HepG2 (cell line): ENCODE measurements around the gene DMXL2. TPM values are rescaled to one million over a fixed set of nuclear protein-coding genes. Genes with fewer than 3 reads are reported as not detected.

Experiments used
- NFKB2 ChIP-seq: sonication (generic); formaldehyde crosslinking; IDR thresholded peaks from 2 replicates; pipeline ENCODE4 v1.4.0; 2020; ENCODE audit warnings: missing genetic modification reagents, borderline replicate concordance
- REL ChIP-seq: sonication (generic); formaldehyde crosslinking; conservative IDR thresholded peaks from 2 replicates; pipeline ENCODE4 v1.8.0; 2022; ENCODE audit warnings: mild to moderate bottlenecking, missing genetic modification reagents, moderate library complexity
- TP53 ChIP-seq: sonication (generic); formaldehyde crosslinking; conservative IDR thresholded peaks from 2 replicates; pipeline ENCODE4 v1.4.0; 2020; ENCODE audit warnings: missing genetic modification reagents
- ZNF33A ChIP-seq: sonication (generic); formaldehyde crosslinking; IDR thresholded peaks from 2 replicates; pipeline ENCODE4 v1.5.1; 2020; ENCODE audit warnings: missing genetic modification reagents, mild to moderate bottlenecking, moderate library complexity, borderline replicate concordance
- ZNF644 ChIP-seq: IDR thresholded peaks from 2 replicates; pipeline ENCODE4 v1.6.1; 2016; ENCODE audit warnings: low read depth
- ZSCAN12 ChIP-seq: sonication (generic); formaldehyde crosslinking; IDR thresholded peaks from 2 replicates; pipeline ENCODE4 v1.9.0; 2021; ENCODE audit warnings: mild to moderate bottlenecking, missing genetic modification reagents
- polyA plus RNA-seq, 8 experiments: library from polyadenylated mRNA; depleted of rRNA in 3 of 8; stranded (reverse) in 7 of 8; unstranded in 1 of 8; fragments of >200 nt; fragmentation: Illumina TruSeq in 4 of 8; extraction: Trizol in 4 of 8; gene quantifications; 2 replicates each; pipeline versions ENCODE4 v1.2.1 to v1.2.3, GENCODE V29; 2011 to 2016; ENCODE audit warnings: low read depth in 4 of 8, missing spikeins in 1 of 8, mixed read lengths in 1 of 8; ENCODE audit not compliant: insufficient read depth in 1 of 8
- total RNA-seq, 5 experiments: library from RNA; depleted of rRNA; stranded (reverse); fragments of >200 nt; fragmentation: Illumina TruSeq; extraction: Trizol; gene quantifications; 2 replicates each; pipeline ENCODE4 v1.2.3, GENCODE V29; 2016; ENCODE audit warnings: low read depth in 1 of 5
- TF ChIP-seq, protein P1 (sequence below): sonication (generic); formaldehyde crosslinking; conservative IDR thresholded peaks from 2 replicates; pipeline ENCODE4 v1.8.0; 2022; ENCODE audit warnings: mild to moderate bottlenecking, moderate library complexity, missing genetic modification reagents
- TF ChIP-seq, protein P2 (sequence below): sonication (generic); formaldehyde crosslinking; IDR thresholded peaks from 2 replicates; pipeline ENCODE4 v1.4.0; 2020; ENCODE audit warnings: missing genetic modification reagents, borderline replicate concordance
- TF ChIP-seq, protein P3 (sequence below): sonication (generic); formaldehyde crosslinking; IDR thresholded peaks from 2 replicates; pipeline ENCODE4 v1.5.1; 2020; ENCODE audit warnings: mild to moderate bottlenecking, missing genetic modification reagents, borderline replicate concordance
- TF ChIP-seq, protein P4 (sequence below): sonication (generic); formaldehyde crosslinking; IDR thresholded peaks from 2 replicates; pipeline ENCODE4 v1.4.0; 2020; ENCODE audit warnings: missing genetic modification reagents
- TF ChIP-seq, protein P5 (sequence below): sonication (generic); formaldehyde crosslinking; IDR thresholded peaks from 2 replicates; pipeline ENCODE4 v1.4.0; 2020; ENCODE audit warnings: missing genetic modification reagents, borderline replicate concordance

DMXL2 gene
- total and polyA plus RNA-seq, 2 of the 13 experiments (the other 11 are each of a cell fraction or from before 2014, with no cell fraction given): 11.6 to 15.3 TPM

DNA sequence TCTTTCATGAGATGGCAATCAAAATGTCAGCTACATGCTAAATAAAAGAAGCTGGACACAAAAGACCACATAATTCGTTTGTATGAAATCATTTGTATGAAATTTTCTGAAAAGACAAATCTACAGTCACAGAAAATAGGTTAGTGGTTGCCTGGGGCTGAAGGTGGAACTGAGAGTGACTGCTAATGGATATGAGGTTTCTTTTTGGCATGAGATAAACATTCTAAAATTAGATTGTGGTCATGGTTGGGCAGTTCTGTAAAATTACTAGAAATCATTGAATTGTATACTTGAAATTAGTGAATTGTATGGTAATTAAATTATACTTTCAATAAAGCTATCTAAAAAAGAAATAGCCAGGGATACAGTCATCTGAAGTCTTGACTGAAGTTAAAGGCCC is 2.7 kb upstream of the DMXL2 start (continued):
- TF ChIP-seq, protein P1, sequence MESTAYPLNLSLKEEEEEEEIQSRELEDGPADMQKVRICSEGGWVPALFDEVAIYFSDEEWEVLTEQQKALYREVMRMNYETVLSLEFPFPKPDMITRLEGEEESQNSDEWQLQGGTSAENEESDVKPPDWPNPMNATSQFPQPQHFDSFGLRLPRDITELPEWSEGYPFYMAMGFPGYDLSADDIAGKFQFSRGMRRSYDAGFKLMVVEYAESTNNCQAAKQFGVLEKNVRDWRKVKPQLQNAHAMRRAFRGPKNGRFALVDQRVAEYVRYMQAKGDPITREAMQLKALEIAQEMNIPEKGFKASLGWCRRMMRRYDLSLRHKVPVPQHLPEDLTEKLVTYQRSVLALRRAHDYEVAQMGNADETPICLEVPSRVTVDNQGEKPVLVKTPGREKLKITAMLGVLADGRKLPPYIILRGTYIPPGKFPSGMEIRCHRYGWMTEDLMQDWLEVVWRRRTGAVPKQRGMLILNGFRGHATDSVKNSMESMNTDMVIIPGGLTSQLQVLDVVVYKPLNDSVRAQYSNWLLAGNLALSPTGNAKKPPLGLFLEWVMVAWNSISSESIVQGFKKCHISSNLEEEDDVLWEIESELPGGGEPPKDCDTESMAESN (CRISPR knock-in tag): no peak
- TF ChIP-seq, protein P2, sequence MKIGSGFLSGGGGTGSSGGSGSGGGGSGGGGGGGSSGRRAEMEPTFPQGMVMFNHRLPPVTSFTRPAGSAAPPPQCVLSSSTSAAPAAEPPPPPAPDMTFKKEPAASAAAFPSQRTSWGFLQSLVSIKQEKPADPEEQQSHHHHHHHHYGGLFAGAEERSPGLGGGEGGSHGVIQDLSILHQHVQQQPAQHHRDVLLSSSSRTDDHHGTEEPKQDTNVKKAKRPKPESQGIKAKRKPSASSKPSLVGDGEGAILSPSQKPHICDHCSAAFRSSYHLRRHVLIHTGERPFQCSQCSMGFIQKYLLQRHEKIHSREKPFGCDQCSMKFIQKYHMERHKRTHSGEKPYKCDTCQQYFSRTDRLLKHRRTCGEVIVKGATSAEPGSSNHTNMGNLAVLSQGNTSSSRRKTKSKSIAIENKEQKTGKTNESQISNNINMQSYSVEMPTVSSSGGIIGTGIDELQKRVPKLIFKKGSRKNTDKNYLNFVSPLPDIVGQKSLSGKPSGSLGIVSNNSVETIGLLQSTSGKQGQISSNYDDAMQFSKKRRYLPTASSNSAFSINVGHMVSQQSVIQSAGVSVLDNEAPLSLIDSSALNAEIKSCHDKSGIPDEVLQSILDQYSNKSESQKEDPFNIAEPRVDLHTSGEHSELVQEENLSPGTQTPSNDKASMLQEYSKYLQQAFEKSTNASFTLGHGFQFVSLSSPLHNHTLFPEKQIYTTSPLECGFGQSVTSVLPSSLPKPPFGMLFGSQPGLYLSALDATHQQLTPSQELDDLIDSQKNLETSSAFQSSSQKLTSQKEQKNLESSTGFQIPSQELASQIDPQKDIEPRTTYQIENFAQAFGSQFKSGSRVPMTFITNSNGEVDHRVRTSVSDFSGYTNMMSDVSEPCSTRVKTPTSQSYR (CRISPR knock-in tag): no peak
- TF ChIP-seq, protein P3, sequence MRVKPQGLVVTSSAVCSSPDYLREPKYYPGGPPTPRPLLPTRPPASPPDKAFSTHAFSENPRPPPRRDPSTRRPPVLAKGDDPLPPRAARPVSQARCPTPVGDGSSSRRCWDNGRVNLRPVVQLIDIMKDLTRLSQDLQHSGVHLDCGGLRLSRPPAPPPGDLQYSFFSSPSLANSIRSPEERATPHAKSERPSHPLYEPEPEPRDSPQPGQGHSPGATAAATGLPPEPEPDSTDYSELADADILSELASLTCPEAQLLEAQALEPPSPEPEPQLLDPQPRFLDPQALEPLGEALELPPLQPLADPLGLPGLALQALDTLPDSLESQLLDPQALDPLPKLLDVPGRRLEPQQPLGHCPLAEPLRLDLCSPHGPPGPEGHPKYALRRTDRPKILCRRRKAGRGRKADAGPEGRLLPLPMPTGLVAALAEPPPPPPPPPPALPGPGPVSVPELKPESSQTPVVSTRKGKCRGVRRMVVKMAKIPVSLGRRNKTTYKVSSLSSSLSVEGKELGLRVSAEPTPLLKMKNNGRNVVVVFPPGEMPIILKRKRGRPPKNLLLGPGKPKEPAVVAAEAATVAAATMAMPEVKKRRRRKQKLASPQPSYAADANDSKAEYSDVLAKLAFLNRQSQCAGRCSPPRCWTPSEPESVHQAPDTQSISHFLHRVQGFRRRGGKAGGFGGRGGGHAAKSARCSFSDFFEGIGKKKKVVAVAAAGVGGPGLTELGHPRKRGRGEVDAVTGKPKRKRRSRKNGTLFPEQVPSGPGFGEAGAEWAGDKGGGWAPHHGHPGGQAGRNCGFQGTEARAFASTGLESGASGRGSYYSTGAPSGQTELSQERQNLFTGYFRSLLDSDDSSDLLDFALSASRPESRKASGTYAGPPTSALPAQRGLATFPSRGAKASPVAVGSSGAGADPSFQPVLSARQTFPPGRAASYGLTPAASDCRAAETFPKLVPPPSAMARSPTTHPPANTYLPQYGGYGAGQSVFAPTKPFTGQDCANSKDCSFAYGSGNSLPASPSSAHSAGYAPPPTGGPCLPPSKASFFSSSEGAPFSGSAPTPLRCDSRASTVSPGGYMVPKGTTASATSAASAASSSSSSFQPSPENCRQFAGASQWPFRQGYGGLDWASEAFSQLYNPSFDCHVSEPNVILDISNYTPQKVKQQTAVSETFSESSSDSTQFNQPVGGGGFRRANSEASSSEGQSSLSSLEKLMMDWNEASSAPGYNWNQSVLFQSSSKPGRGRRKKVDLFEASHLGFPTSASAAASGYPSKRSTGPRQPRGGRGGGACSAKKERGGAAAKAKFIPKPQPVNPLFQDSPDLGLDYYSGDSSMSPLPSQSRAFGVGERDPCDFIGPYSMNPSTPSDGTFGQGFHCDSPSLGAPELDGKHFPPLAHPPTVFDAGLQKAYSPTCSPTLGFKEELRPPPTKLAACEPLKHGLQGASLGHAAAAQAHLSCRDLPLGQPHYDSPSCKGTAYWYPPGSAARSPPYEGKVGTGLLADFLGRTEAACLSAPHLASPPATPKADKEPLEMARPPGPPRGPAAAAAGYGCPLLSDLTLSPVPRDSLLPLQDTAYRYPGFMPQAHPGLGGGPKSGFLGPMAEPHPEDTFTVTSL: no peak
- TF ChIP-seq ZNF644 (no peak), ZNF33A (CRISPR knock-in tag) (no peak), ZSCAN12 (CRISPR knock-in tag) (no peak), REL (CRISPR knock-in tag) (no peak), TP53 (no peak), NFKB2 (CRISPR knock-in tag) (no peak)
- TF ChIP-seq, protein P4, sequence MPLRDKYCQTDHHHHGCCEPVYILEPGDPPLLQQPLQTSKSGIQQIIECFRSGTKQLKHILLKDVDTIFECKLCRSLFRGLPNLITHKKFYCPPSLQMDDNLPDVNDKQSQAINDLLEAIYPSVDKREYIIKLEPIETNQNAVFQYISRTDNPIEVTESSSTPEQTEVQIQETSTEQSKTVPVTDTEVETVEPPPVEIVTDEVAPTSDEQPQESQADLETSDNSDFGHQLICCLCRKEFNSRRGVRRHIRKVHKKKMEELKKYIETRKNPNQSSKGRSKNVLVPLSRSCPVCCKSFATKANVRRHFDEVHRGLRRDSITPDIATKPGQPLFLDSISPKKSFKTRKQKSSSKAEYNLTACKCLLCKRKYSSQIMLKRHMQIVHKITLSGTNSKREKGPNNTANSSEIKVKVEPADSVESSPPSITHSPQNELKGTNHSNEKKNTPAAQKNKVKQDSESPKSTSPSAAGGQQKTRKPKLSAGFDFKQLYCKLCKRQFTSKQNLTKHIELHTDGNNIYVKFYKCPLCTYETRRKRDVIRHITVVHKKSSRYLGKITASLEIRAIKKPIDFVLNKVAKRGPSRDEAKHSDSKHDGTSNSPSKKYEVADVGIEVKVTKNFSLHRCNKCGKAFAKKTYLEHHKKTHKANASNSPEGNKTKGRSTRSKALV (CRISPR knock-in tag): no peak
- TF ChIP-seq, protein P5, sequence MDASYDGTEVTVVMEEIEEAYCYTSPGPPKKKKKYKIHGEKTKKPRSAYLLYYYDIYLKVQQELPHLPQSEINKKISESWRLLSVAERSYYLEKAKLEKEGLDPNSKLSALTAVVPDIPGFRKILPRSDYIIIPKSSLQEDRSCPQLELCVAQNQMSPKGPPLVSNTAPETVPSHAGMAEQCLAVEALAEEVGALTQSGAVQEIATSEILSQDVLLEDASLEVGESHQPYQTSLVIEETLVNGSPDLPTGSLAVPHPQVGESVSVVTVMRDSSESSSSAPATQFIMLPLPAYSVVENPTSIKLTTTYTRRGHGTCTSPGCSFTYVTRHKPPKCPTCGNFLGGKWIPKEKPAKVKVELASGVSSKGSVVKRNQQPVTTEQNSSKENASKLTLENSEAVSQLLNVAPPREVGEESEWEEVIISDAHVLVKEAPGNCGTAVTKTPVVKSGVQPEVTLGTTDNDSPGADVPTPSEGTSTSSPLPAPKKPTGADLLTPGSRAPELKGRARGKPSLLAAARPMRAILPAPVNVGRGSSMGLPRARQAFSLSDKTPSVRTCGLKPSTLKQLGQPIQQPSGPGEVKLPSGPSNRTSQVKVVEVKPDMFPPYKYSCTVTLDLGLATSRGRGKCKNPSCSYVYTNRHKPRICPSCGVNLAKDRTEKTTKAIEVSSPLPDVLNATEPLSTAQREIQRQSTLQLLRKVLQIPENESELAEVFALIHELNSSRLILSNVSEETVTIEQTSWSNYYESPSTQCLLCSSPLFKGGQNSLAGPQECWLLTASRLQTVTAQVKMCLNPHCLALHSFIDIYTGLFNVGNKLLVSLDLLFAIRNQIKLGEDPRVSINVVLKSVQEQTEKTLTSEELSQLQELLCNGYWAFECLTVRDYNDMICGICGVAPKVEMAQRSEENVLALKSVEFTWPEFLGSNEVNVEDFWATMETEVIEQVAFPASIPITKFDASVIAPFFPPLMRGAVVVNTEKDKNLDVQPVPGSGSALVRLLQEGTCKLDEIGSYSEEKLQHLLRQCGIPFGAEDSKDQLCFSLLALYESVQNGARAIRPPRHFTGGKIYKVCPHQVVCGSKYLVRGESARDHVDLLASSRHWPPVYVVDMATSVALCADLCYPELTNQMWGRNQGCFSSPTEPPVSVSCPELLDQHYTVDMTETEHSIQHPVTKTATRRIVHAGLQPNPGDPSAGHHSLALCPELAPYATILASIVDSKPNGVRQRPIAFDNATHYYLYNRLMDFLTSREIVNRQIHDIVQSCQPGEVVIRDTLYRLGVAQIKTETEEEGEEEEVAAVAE (CRISPR knock-in tag): no peak
